Right ventricle myocardium inferior (tissue), 1 donor: ENCODE data around the gene HES5. TPM values are rescaled to one million over a fixed set of nuclear protein-coding genes. Genes with fewer than 3 reads are reported as not detected.
"Not testable (repeated sequence)": the region's sequence is repeated elsewhere in the genome, so short reads cannot be mapped to it uniquely, and the experiment has no call there.

ENCODE experiments used
- ATAC-seq: fragments of 200-7000 bp; cut with Tn5 transposase; one replicate; pipeline ENCODE4 v1.9.1; 2020; ENCODE audit warnings: mild to moderate bottlenecking, moderate library complexity
- DNase-seq: peaks from one replicate; pipeline ENCODE4 v3.0.0; 2021; ENCODE audit errors: missing footprints
- intact Hi-C: fragments of 100-400 bp; cut with DNase I; formaldehyde crosslinking; loops from one replicate; pipeline ENCODE4 v1.11.0; 2022
- total RNA-seq: library from RNA; stranded (reverse); fragmentation: NEBNext Ultra II Directional; extraction: Animal tissue kit (Norgen Biotek cat#: 25700); gene quantifications from one replicate; pipeline ENCODE4 v1.2.1, GENCODE V29; 2021
- donor health status: DM: no; HTN: yes; CAD: no; lungs with severe emphysema.

Gene HES5
- total RNA-seq, 1 donor from 2014 or later = 1.3 TPM

- DNase-seq (no peak), ATAC-seq (no peak)
- intact Hi-C loops = no loop called here
Observed at GRCh38 chr1:2561898-2562895, 32.1 kb upstream of the HES5 start.

- intact Hi-C loops = no loop called here
- DNase-seq = no peak
- ATAC-seq = no peak
Observed at GRCh38 chr1:2561446-2561845, 31.4 kb upstream of the HES5 start.

GRCh38 chr1:2560299-2561073 lies 30.4 kb upstream of the HES5 start:
- DNase-seq (no peak), ATAC-seq (no peak)
- intact Hi-C loops = no loop called here

GRCh38 chr1:2559509-2560298 lies 29.6 kb upstream of the HES5 start:
- DNase-seq = no peak
- no peak for ATAC-seq
- intact Hi-C loops = loop anchor here (5.0 kb wide), 1 partner anchor 223 kb away; no protein-coding TSS in a partner anchor

GRCh38 chr1:2558861-2559260 lies 28.8 kb upstream of the HES5 start:
- intact Hi-C loops = loop anchor here (5.0 kb wide), 1 partner anchor 223 kb away; no protein-coding TSS in a partner anchor
- DNase-seq = no peak
- no peak for ATAC-seq

GRCh38 chr1:2558420-2558819 lies 28.4 kb upstream of the HES5 start:
- no peak for DNase-seq
- no peak for ATAC-seq
- intact Hi-C loops = loop anchor here (5.0 kb wide), 1 partner anchor 224 kb away; no protein-coding TSS in a partner anchor

- intact Hi-C loops = loop anchor here (5.0 kb wide), 1 partner anchor 225 kb away; no protein-coding TSS in a partner anchor
- no peak for ATAC-seq
Observed at GRCh38 chr1:2557482-2558400, 27.7 kb upstream of the HES5 start.

GRCh38 chr1:2556678-2557481 lies 26.8 kb upstream of the HES5 start:
- intact Hi-C loops = loop anchor here (5.0 kb wide), 1 partner anchor 225 kb away; no protein-coding TSS in a partner anchor
- ATAC-seq (peak; percentile 18), DNase-seq (no peak)

More at GRCh38 chr1:2557482-2558400, 27.7 kb upstream of the HES5 start:
- no peak for DNase-seq

- DNase-seq = peak; percentile 82
- intact Hi-C loops = loop anchor here (5.0 kb wide), 1 partner anchor 226 kb away; no protein-coding TSS in a partner anchor
Observed at GRCh38 chr1:2556277-2556677, 26.2 kb upstream of the HES5 start, which contains the start of gene TNFRSF14. Gene TNFRSF14, plus strand, starts transcription at chr1:2556371. Its CDS starts 294 bp downstream, at chr1:2556665.

GRCh38 chr1:2555634-2556276 lies 25.7 kb upstream of the HES5 start:
- peak; percentile 88 for DNase-seq
- peak; percentile 57 for ATAC-seq
- intact Hi-C loops = loop anchor here (5.0 kb wide), 1 partner anchor 227 kb away; no protein-coding TSS in a partner anchor

More at GRCh38 chr1:2556277-2556677, 26.2 kb upstream of the HES5 start, which contains the start of gene TNFRSF14:
- ATAC-seq = peak; percentile 51

GRCh38 chr1:2554621-2555387 lies 24.7 kb upstream of the HES5 start:
- intact Hi-C loops = loop anchor here (5.0 kb wide), 1 partner anchor 227 kb away; no protein-coding TSS in a partner anchor
- ATAC-seq (no peak), DNase-seq (no peak)

GRCh38 chr1:2553871-2554620 lies 24.0 kb upstream of the HES5 start:
- intact Hi-C loops = no loop called here
- DNase-seq (no peak), ATAC-seq (no peak)

GRCh38 chr1:2553076-2553475 lies 23.0 kb upstream of the HES5 start:
- DNase-seq, intact Hi-C loops, ATAC-seq: not testable (repeated sequence)

- intact Hi-C loops = no loop called here
- ATAC-seq (no peak), DNase-seq (no peak)
Observed at GRCh38 chr1:2552189-2552588, 22.1 kb upstream of the HES5 start.
